ENCODE results near the gene CYP2U1. TPM values are rescaled to one million over a fixed set of nuclear protein-coding genes. Genes with fewer than 3 reads are reported as not detected.

The CYP2U1 gene
- total RNA-seq, 1 experiment from 2014 or later, result 4.5 TPM

DNA sequence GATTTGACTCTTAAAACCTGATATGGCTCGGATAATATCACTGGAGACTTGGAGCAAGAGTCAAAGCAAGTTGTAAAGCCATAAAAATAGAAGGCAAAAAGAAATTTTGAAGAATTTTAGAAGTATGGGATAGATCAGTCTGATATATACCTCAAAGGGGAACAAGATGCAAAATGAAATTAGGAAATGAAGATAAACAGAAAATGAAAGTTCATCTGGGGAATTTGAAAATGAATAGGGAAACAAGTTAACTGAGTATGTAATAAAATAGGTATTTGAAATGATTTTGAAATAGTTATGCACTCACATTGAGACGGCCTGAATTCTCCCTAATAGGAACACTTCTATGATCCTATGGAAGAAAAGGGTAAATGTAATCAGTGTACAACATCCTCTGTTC, 5.7 kb downstream of the CYP2U1 start:
- CTCF ChIA-PET, result no interaction called here

GRCh38 chr4:107939307-107939706, 8.0 kb downstream of the CYP2U1 start:
- CTCF ChIA-PET, result no interaction called here
- intact Hi-C loops (cut with micrococcal nuclease; ENCODE audit: unreplicated experiment), result no loop called here
- DNase-seq, result no peak
- Mint-ChIP-seq H3K4me1 (ENCODE audit: low read depth, unreplicated experiment) (no peaks in the 10 kb centered on the region), H3K27me3 (ENCODE audit: unreplicated experiment) (no peaks in the 10 kb centered on the region), H3K4me3 (ENCODE audit: low read depth, unreplicated experiment) (no peak overlapping the region), H3K36me3 (ENCODE audit: insufficient read depth, unreplicated experiment) (no peaks in the 10 kb centered on the region), H3K9me3 (ENCODE audit: low read depth, unreplicated experiment) (no peaks in the 10 kb centered on the region), H3K27ac (ENCODE audit: unreplicated experiment) (no peak overlapping the region)
- no peak for TF ChIP-seq CTCF (IDR thresholded peaks at IDR 0.05; ENCODE audit: unreplicated experiment)
- BruUV-seq (replicated peaks), result no TSS peak

More for the DNA sequence above, 5.7 kb downstream of the CYP2U1 start:
- BruUV-seq (replicated peaks), result no TSS peak
- Mint-ChIP-seq H3K27ac (ENCODE audit: unreplicated experiment) (no peak overlapping the region), H3K27me3 (ENCODE audit: unreplicated experiment) (no peaks in the 10 kb centered on the region), H3K9me3 (ENCODE audit: low read depth, unreplicated experiment) (no peaks in the 10 kb centered on the region), H3K4me1 (ENCODE audit: low read depth, unreplicated experiment) (no peaks in the 10 kb centered on the region), H3K36me3 (ENCODE audit: insufficient read depth, unreplicated experiment) (peaks cover 1% of the 10 kb centered on the region), H3K4me3 (ENCODE audit: low read depth, unreplicated experiment) (no peak overlapping the region)
- intact Hi-C loops (cut with micrococcal nuclease; ENCODE audit: unreplicated experiment), result no loop called here
- DNase-seq, result no peak
- no peak for TF ChIP-seq CTCF (IDR thresholded peaks at IDR 0.05; ENCODE audit: unreplicated experiment)

DNA sequence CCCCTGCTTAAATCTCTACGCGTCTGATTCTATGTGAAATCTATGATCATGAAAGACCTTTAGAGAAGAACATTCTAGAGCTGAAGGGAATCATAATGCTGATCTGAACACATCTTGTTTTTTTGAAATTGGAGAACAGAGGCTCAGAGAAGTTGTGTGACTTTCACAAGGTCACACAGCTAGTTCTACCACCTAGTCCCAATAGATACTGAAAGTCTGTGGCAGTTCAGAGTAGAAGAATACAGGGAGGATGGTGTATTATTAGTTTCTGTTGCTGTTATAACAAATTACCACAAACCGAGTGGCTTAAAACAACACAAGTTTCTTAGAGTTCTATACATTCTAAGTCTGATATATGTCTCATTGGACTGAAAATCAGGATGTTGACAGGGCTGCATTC, 14.5 kb downstream of the CYP2U1 start:
- no peaks in the 10 kb centered on the region for H3K4me1 Mint-ChIP-seq (ENCODE audit: low read depth, unreplicated experiment)
- DNase-seq, result no peak
- H3K4me3 Mint-ChIP-seq (ENCODE audit: low read depth, unreplicated experiment), result no peak overlapping the region
- CTCF ChIA-PET, result no interaction called here
- no TSS peak for BruUV-seq (replicated peaks)
- H3K27ac Mint-ChIP-seq (ENCODE audit: unreplicated experiment), result no peak overlapping the region
- TF ChIP-seq CTCF (IDR thresholded peaks at IDR 0.05; ENCODE audit: unreplicated experiment), result no peak
- H3K9me3 Mint-ChIP-seq (ENCODE audit: low read depth, unreplicated experiment), result no peaks in the 10 kb centered on the region
- H3K27me3 Mint-ChIP-seq (ENCODE audit: unreplicated experiment), result no peaks in the 10 kb centered on the region
- no peaks in the 10 kb centered on the region for H3K36me3 Mint-ChIP-seq (ENCODE audit: insufficient read depth, unreplicated experiment)
- intact Hi-C loops (cut with micrococcal nuclease; ENCODE audit: unreplicated experiment), result no loop called here

GRCh38 chr4:107950746-107951540, 19.6 kb downstream of the CYP2U1 start:
- no peak for DNase-seq
- BruUV-seq (replicated peaks), result no TSS peak
- H3K4me3 Mint-ChIP-seq (ENCODE audit: low read depth, unreplicated experiment), result no peak overlapping the region
- no peak overlapping the region for H3K27ac Mint-ChIP-seq (ENCODE audit: unreplicated experiment)
- H3K36me3 Mint-ChIP-seq (ENCODE audit: insufficient read depth, unreplicated experiment), result no peaks in the 10 kb centered on the region
- intact Hi-C loops (cut with micrococcal nuclease; ENCODE audit: unreplicated experiment), result no loop called here
- TF ChIP-seq CTCF (IDR thresholded peaks at IDR 0.05; ENCODE audit: unreplicated experiment), result no peak
- peaks cover under 1% of the 10 kb centered on the region for H3K9me3 Mint-ChIP-seq (ENCODE audit: low read depth, unreplicated experiment)
- H3K27me3 Mint-ChIP-seq (ENCODE audit: unreplicated experiment), result no peaks in the 10 kb centered on the region
- CTCF ChIA-PET, result no interaction called here
- H3K4me1 Mint-ChIP-seq (ENCODE audit: low read depth, unreplicated experiment), result no peaks in the 10 kb centered on the region

Measured in Calu3 (cell line).